Astrocyte (in vitro differentiated cells and primary cell): Measurements from ENCODE around the gene TSC1. TPM values are rescaled to one million over a fixed set of nuclear protein-coding genes. Genes with fewer than 3 reads are reported as not detected.

Experiments used
- DNase-seq: peaks from one replicate; pipeline ENCODE4 v3.0.0-alpha.2; 2010; ENCODE audit warnings: low read depth
- FAIRE-seq: peaks from 2 replicates; lab custom pipeline; 2011; peaks lifted over from hg19 to GRCh38; lab: Jason Lieb, UNC
- H2AFZ ChIP-seq: 2 replicates; pipeline ENCODE4 v1.6.0; 2012; ENCODE audit warnings: low read depth, low read length, inconsistent platforms
- H3K27ac ChIP-seq: 2 replicates; pipeline ENCODE4 v1.5.1; 2011; ENCODE audit warnings: low read depth, low read length, inconsistent platforms
- H3K27me3 ChIP-seq: 2 replicates; pipeline ENCODE4 v1.6.0; 2011; ENCODE audit warnings: low read length, inconsistent platforms; ENCODE audit not compliant: insufficient read depth
- H3K36me3 ChIP-seq: 2 replicates; pipeline ENCODE4 v1.5.1; 2011; ENCODE audit warnings: low read length, inconsistent platforms; ENCODE audit not compliant: insufficient read depth
- H3K4me1 ChIP-seq: 2 replicates; pipeline ENCODE4 v1.5.1; 2011; ENCODE audit warnings: low read length, inconsistent platforms; ENCODE audit not compliant: insufficient read depth
- H3K4me2 ChIP-seq: 2 replicates; pipeline ENCODE4 v1.6.0; 2012; ENCODE audit warnings: low read length, inconsistent platforms
- H3K4me3 ChIP-seq: 2 replicates; pipeline ENCODE4 v1.5.1; 2011; ENCODE audit warnings: low read depth, mild to moderate bottlenecking, low read length, inconsistent platforms; ENCODE audit not compliant: insufficient read depth
- H3K79me2 ChIP-seq: 2 replicates; pipeline ENCODE4 v1.6.0; 2012; ENCODE audit warnings: mild to moderate bottlenecking, low read length, inconsistent platforms; ENCODE audit not compliant: insufficient read depth
- H3K9ac ChIP-seq: 2 replicates; pipeline ENCODE4 v1.6.0; 2012; ENCODE audit warnings: mild to moderate bottlenecking, low read length, inconsistent platforms
- H3K9me3 ChIP-seq: 2 replicates; pipeline ENCODE4 v1.5.1; 2012; ENCODE audit warnings: low read depth, mild to moderate bottlenecking, low read length, inconsistent platforms; ENCODE audit not compliant: insufficient read depth
- H4K20me1 ChIP-seq: 2 replicates; pipeline ENCODE4 v1.6.0; 2012; ENCODE audit warnings: low read length, inconsistent platforms; ENCODE audit not compliant: insufficient read depth
- H3K27ac Mint-ChIP-seq: one replicate; pipeline ENCODE4 v1.8.0; 2021; ENCODE audit warnings: mild to moderate bottlenecking, mixed read lengths; ENCODE audit not compliant: unreplicated experiment
- H3K27me3 Mint-ChIP-seq: one replicate; pipeline ENCODE4 v1.8.0; 2021; ENCODE audit warnings: low read depth, mixed read lengths; ENCODE audit not compliant: unreplicated experiment
- H3K36me3 Mint-ChIP-seq: one replicate; pipeline ENCODE4 v1.8.0; 2021; ENCODE audit warnings: low read depth, mixed read lengths; ENCODE audit not compliant: unreplicated experiment
- H3K4me1 Mint-ChIP-seq: one replicate; pipeline ENCODE4 v1.8.0; 2021; ENCODE audit warnings: low read depth, mixed read lengths; ENCODE audit not compliant: unreplicated experiment
- H3K4me3 Mint-ChIP-seq: one replicate; pipeline ENCODE4 v1.8.0; 2021; ENCODE audit warnings: mild to moderate bottlenecking, moderate library complexity, mixed read lengths; ENCODE audit not compliant: unreplicated experiment
- H3K9me3 Mint-ChIP-seq: one replicate; pipeline ENCODE4 v1.8.0; 2021; ENCODE audit warnings: mild to moderate bottlenecking, mixed read lengths; ENCODE audit not compliant: unreplicated experiment
- EZH2 ChIP-seq: IDR thresholded peaks from 2 replicates; pipeline ENCODE4 v1.6.1; 2012; ENCODE audit warnings: mild to moderate bottlenecking, low read length, inconsistent platforms; ENCODE audit not compliant: insufficient read depth
- total RNA-seq: library from RNA; stranded (reverse); gene quantifications from 2 replicates; pipeline ENCODE4 v1.2.1, GENCODE V29; 2021
- TF ChIP-seq, protein P1 (sequence below): IDR thresholded peaks from 2 replicates; pipeline ENCODE4 v1.5.1; 2011; ENCODE audit warnings: low read depth, mild to moderate bottlenecking, inconsistent platforms, low read length, moderate library complexity; ENCODE audit not compliant: insufficient read depth

Gene TSC1
- total RNA-seq, 1 donor from 2014 or later, result 50.6 TPM

GRCh38 chr9:132883349-132884294, 60.8 kb downstream of the TSC1 start:
- Histone ChIP-seq H3K9ac (no peak overlapping the region), H3K4me2 (no peak overlapping the region), H3K27me3 (no peaks in the 10 kb centered on the region), H3K36me3 (no peaks in the 10 kb centered on the region), H3K4me1 (no peaks in the 10 kb centered on the region), H3K27ac (no peak overlapping the region), H3K9me3 (no peaks in the 10 kb centered on the region), H4K20me1 (no peaks in the 10 kb centered on the region), H3K4me3 (no peak overlapping the region), H3K79me2 (no peaks in the 10 kb centered on the region), H2AFZ (no peak overlapping the region)
- FAIRE-seq (no peak), DNase-seq (no peak)
- peaks cover 3% of the 10 kb centered on the region for H3K4me1 Mint-ChIP-seq
- TF ChIP-seq EZH2, result no peak
- TF ChIP-seq, protein P1, sequence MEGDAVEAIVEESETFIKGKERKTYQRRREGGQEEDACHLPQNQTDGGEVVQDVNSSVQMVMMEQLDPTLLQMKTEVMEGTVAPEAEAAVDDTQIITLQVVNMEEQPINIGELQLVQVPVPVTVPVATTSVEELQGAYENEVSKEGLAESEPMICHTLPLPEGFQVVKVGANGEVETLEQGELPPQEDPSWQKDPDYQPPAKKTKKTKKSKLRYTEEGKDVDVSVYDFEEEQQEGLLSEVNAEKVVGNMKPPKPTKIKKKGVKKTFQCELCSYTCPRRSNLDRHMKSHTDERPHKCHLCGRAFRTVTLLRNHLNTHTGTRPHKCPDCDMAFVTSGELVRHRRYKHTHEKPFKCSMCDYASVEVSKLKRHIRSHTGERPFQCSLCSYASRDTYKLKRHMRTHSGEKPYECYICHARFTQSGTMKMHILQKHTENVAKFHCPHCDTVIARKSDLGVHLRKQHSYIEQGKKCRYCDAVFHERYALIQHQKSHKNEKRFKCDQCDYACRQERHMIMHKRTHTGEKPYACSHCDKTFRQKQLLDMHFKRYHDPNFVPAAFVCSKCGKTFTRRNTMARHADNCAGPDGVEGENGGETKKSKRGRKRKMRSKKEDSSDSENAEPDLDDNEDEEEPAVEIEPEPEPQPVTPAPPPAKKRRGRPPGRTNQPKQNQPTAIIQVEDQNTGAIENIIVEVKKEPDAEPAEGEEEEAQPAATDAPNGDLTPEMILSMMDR, result no peak
- peaks cover 5% of the 10 kb centered on the region for H3K36me3 Mint-ChIP-seq
- no peaks in the 10 kb centered on the region for H3K9me3 Mint-ChIP-seq
- no peak overlapping the region for H3K27ac Mint-ChIP-seq
- H3K4me3 Mint-ChIP-seq, result no peak overlapping the region
- H3K27me3 Mint-ChIP-seq, result peaks cover 3% of the 10 kb centered on the region

DNA sequence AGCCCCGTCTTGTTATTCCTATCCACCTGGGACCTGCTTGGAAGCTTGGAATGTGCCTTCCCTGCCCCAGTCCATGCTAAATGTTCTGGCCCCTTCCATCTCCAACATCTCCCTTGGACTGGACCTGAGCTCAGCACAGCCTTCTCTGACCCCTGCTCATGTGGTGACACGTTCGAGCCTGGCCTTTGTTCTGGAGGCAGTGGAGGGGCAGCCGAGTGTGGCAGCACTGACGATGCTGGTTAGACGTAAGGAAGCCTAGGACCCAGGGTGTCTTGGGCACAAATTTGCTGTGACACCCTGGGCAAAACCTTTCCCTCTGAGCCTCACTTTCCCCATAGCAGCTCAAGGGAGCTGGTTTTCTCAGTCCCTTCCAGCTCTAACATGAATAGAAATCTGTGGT, 61.8 kb downstream of the TSC1 start:
- no peak for TF ChIP-seq EZH2
- TF ChIP-seq, protein P1, result no peak
- Mint-ChIP-seq H3K36me3 (peaks cover 5% of the 10 kb centered on the region), H3K4me3 (no peak overlapping the region), H3K4me1 (peaks cover 3% of the 10 kb centered on the region), H3K9me3 (no peaks in the 10 kb centered on the region), H3K27me3 (peaks cover 3% of the 10 kb centered on the region), H3K27ac (no peak overlapping the region)
- Histone ChIP-seq H4K20me1 (no peaks in the 10 kb centered on the region), H3K27me3 (no peaks in the 10 kb centered on the region), H3K9me3 (no peaks in the 10 kb centered on the region), H3K9ac (no peak overlapping the region), H3K36me3 (no peaks in the 10 kb centered on the region), H3K79me2 (no peaks in the 10 kb centered on the region), H3K4me1 (no peaks in the 10 kb centered on the region), H3K4me2 (no peak overlapping the region), H2AFZ (no peak overlapping the region), H3K27ac (no peak overlapping the region), H3K4me3 (no peak overlapping the region)
- FAIRE-seq (no peak), DNase-seq (no peak)

DNA sequence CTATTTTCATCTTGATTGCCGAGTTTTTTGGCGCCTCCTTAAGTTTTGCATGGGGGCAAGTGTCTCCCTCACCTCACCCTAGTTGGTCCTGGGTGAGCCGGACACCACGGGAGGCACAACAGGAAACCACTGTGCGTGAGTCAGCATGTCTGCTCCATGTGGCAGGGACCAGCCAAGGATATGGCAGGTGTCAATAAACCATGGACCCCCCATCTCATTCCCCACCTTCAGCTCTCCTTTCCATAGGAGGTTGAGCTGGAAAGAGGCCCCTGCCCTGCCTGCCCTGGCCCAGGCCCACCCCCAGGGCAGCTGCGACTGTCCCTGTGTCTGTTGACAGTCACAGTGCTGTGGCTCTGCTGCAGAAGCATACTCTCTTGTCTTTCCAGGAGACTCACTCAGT, 62.6 kb downstream of the TSC1 start:
- H3K4me1 Mint-ChIP-seq, result peaks cover 3% of the 10 kb centered on the region
- no peak overlapping the region for H3K27ac Mint-ChIP-seq
- no peaks in the 10 kb centered on the region for H3K4me1 ChIP-seq
- no peaks in the 10 kb centered on the region for H4K20me1 ChIP-seq
- no peak overlapping the region for H3K27ac ChIP-seq
- H2AFZ ChIP-seq, result no peak overlapping the region
- H3K4me3 ChIP-seq, result no peak overlapping the region
- H3K4me3 Mint-ChIP-seq, result no peak overlapping the region
- no peaks in the 10 kb centered on the region for H3K79me2 ChIP-seq
- TF ChIP-seq EZH2, result no peak
- TF ChIP-seq, protein P1, result no peak
- no peaks in the 10 kb centered on the region for H3K36me3 ChIP-seq
- H3K9me3 Mint-ChIP-seq, result no peaks in the 10 kb centered on the region
- H3K27me3 ChIP-seq, result no peaks in the 10 kb centered on the region
- FAIRE-seq, result no peak
- peaks cover 6% of the 10 kb centered on the region for H3K27me3 Mint-ChIP-seq
- no peak for DNase-seq
- no peak overlapping the region for H3K9ac ChIP-seq
- H3K9me3 ChIP-seq, result no peaks in the 10 kb centered on the region
- H3K4me2 ChIP-seq, result no peak overlapping the region
- H3K36me3 Mint-ChIP-seq, result peaks cover 5% of the 10 kb centered on the region
